Activated CD4-positive, alpha-beta T cell treated with anti-CD3 and anti-CD28 coated beads for 1 hour (primary cell): Measurements from ENCODE around the gene NR5A2.

Experiments
- DNase-seq: peaks from one replicate; pipeline ENCODE4 v3.0.0-alpha.2; 2020

Gene NR5A2

DNA sequence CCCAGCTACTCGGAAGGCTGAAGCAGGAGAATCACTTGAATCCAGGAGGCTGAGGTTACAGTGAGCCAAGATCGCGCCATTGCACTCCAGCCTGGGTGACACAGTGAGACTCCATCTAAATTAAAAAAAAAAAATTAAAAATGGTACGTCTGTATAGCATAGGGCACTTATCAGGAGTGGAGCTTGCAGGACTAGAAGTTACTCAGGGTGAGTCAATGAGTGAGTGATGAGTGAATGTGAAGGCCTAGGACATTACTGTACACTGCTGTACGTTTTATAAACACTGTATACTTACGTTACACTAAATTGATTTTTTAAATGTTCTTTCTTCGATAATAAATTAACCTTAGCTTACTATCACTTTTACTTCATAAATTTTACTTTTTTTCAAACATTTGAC, 183.6 kb downstream of the NR5A2 start:
- no peak for DNase-seq

DNA sequence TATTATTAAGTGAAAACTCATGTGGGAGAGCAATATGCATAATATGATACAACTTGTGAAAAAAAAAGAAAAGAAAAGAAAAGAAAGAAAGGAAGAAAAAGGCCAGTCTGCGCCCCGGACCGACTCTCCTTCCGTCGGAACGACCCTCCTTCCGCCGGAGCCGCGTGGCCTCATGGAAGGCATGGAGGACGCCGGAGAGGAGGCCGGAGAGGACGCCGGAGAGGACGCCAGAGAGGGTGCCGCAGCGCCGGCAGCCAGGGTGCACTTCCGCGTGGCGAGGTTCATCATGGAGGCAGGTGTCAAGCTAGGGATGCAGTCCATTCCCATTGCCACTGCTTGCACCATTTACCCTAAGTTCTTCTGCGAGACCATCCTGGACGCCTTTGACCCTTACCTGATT, 185.9 kb downstream of the NR5A2 start:
- DNase-seq = no peak

DNA sequence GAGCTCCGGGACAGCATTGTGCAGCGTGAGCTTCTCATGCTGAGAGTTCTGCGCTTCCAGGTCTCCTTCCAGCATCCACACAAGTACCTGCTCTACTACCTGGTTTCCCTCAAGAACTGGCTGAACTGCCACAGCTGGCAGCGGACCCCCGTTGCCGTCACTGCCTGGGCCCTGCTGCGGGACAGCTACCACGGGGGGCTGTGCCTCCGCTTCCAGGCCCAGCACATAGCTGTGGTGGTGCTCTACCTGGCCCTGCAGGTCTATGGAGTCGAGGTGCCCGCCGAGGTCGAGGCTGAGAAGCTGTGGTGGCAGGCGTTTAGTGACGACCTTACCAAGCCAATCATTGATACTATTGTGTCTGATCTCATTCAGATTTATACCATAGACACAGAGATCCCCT, 186.4 kb downstream of the NR5A2 start:
- no peak for DNase-seq

DNA sequence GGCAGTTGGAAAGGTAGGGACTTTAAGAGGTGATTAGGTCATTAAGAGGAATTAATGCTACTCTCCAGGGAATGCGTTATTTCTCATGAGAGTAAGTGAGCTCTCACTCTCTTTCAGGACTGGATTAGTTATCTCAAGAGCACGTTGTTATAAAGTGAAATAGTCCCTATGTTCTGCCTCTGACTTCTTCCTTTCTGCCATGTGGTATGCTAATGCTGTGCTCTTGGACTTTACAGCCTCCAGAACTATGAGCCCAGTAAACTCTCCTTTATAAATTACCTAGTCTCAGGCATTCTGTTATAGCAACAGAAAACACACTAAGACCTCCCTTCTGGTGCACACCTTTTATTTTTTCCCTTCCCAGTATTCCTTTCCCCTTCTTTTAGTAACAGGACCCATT, 187.8 kb downstream of the NR5A2 start:
- no peak for DNase-seq

DNA sequence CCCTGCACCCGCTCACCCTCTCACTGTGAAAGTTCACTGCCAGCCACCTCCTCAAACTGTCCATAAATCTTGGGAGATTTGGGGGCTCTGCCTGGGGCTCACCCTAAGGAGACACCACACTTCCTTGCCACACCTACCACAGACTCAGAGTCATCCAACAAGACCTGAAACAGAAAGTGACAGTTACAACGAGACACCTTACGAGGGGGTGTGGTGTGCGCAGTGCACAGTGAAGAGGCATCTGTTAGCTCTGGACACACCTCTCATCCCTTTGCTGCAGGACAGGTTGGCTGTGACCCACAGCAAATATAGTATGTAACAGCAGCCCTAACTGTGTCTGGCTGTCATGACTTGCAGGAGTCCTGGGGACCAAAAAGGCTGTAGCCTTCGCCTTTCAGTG, 190.2 kb downstream of the NR5A2 start:
- DNase-seq = no peak

DNA sequence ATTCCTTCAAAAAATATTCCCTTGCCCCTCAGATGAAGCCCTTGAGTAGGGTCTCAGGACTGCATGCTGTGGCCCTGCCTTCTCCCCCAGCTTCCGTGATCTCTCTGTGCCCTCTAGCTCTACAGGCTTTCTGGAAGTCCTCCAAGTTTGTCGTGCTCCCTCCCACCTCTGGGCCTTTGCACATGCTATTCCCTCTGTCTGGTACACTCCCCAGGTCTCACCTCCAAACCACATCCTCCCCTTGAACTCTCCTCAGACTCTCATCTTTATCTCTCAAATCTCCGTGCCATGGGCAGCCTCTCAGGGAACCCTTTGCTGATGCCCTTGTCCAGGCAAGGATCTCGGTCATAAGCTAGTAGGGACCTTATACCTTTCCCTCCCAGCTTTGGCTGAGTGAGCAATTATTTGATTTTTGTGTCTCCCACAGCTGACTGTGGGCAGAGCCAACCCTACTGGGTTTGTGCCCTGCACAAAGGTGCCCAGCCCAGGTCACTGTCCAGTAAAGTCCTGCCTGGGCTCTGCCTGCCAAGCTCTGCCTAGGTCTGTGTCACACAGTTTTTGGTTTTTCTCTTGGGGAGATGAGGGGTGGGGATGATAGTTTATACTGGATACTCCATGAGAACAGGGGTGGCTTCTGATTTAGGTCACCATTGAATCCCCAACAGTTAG, 194.2 kb downstream of the NR5A2 start:
- DNase-seq = no peak

DNA sequence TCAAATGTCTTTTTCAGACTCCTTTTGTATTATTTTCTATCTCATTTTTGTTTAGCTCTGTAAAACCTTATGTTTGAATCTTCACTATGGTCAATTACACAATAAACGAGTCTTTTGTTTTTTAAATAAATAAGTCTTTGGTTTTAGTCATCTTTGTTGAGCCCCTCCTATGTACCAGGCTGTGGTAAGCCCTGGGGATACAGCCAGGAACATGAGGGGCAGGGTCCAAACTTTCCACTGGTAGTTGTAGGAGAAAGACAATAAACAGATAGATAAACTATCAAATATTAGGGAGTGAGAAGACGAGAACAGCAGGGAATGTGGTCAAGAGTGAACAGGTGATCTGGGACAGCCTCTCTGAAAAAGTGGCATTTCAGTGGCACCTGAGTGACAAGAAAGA, 195.7 kb downstream of the NR5A2 start:
- DNase-seq = no peak

DNA sequence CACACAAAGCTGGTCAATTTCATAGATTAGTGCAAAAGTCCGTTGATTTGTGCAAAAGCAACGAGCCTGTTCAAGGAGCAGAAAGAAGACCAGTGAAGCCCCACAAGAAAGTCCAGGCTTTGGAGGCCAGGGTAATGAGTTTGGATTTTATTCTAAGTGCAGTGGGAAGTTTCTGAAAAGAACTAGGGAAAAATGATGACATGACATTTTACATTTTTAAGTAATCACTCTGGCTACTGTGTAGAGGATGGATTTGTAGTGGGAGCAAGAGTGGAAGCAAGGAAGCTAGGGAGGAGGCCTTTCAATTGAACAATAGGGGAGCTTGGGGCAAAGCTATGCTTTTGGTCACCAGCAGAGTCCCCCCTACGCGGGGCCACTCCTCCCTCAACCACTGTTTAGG, 196.1 kb downstream of the NR5A2 start:
- no peak for DNase-seq

DNA sequence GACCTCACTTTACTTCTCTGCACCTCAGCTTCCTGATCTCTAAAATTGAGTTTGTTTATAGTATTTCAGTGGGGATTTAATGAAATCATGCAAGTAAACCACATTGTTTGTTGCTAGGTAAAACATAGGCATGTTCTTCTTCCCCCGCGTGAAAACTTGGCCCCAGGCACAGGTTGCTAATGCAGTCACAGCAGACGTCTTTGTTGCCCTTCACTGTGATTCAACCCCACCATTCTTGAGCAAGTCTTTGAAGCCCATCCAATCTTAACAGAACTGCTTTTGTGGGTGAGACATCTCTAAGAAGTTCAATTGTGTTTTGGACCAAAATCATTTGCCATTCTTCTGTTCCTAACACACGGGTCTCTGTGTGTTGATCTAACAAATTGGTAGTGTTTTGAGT, 196.8 kb downstream of the NR5A2 start:
- DNase-seq = no peak

DNA sequence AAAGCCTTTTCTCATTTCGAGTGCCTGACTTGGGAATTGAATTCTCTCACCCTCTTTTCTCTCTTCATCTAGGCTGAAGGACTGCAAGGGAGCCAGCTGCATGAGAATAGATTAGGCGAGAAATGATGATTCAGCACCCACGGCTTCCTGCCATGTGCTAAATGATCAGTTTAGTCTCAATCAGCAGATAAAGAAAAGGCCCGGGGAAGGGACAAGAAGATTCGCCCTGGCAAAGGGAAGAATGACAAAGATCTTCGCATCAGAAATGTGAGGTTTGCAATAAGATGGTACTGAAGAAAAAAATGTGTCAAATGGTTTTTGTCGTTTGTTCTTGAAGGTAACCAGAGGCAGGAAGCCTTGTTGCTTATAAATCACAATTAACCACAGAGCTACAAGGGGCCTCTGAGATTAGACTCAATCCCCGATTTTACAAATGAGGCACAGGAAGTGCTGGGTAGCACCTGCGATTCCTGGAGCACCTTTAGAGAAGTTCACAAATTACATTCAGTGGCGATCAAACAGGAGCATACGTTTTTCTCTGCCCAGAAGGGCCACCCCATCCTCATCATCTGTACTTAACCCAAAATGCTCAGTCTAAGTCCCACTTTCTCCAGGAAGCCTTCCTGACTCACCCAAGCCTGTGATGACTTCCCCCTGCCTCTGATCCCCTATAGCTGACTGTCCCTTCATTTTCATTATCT, 198.9 kb downstream of the NR5A2 start:
- no peak for DNase-seq

DNA sequence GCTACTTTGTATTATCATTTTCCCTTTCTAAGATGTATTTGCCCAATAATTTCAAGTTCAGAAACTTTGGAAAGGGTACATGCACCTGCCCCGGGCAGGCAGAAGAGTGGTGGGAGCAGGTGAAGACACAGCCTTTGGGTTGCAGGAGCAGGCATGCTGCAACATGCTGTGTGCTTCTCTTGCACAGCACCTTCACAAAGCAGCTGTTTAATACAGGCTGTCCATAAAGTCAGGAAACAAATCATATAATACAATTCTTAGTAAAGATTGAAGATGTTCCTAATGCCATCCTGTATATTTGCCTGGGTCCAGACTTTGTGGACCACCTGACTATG, 199.4 kb downstream of the NR5A2 start:
- no peak for DNase-seq
